Stimulated activated CD8-positive, alpha-beta memory T cell treated with anti-CD3 and anti-CD28 coated beads, Interleukin-4, amount 100 ng/mL, for 24 hours (primary cell): Measurements from ENCODE around the gene RASGEF1C.
"Not testable (repeated sequence)": the region's sequence is repeated elsewhere in the genome, so short reads cannot be mapped to it uniquely, and the experiment has no call there.

Experiments
- DNase-seq: peaks from one replicate; pipeline ENCODE4 v3.0.0-alpha.2; 2020; ENCODE audit warnings: low read depth

The RASGEF1C gene

GRCh38 chr5:180135967-180136629 is 72.9 kb downstream of the RASGEF1C start:
- no peak for DNase-seq

- DNase-seq, result peak; percentile 19
Observed at GRCh38 chr5:180135128-180135955, 73.7 kb downstream of the RASGEF1C start.

- no peak for DNase-seq
Observed at GRCh38 chr5:180133971-180134508, 75.0 kb downstream of the RASGEF1C start.

- no peak for DNase-seq
Observed at GRCh38 chr5:180133551-180133950, 75.5 kb downstream of the RASGEF1C start.

- no peak for DNase-seq
Observed at GRCh38 chr5:180133060-180133459, 76.0 kb downstream of the RASGEF1C start.

- DNase-seq, result no peak
Observed at GRCh38 chr5:180130876-180131740, 77.9 kb downstream of the RASGEF1C start.

- DNase-seq, result no peak
Observed at GRCh38 chr5:180130291-180130869, 78.6 kb downstream of the RASGEF1C start.

GRCh38 chr5:180129291-180130190 is 79.5 kb downstream of the RASGEF1C start:
- no peak for DNase-seq

- DNase-seq, result no peak
Observed at GRCh38 chr5:180128671-180129261, 80.2 kb downstream of the RASGEF1C start.

- no peak for DNase-seq
Observed at GRCh38 chr5:180127682-180128670, 81.0 kb downstream of the RASGEF1C start.

GRCh38 chr5:180126716-180127681 is 82.0 kb downstream of the RASGEF1C start:
- no peak for DNase-seq

- DNase-seq, result not testable (repeated sequence)
Observed at GRCh38 chr5:180126156-180126555, 82.9 kb downstream of the RASGEF1C start.

- DNase-seq, result not testable (repeated sequence)
Observed at GRCh38 chr5:180124662-180125061, 84.3 kb downstream of the RASGEF1C start.

- no peak for DNase-seq
Observed at GRCh38 chr5:180122875-180123274, 86.1 kb downstream of the RASGEF1C start.

GRCh38 chr5:180121826-180122413 is 87.1 kb downstream of the RASGEF1C start:
- DNase-seq, result no peak

- DNase-seq, result no peak
Observed at GRCh38 chr5:180120237-180121101, 88.5 kb downstream of the RASGEF1C start.

- DNase-seq, result no peak
Observed at GRCh38 chr5:180119903-180120236, 89.1 kb downstream of the RASGEF1C start.
